HG03159 (cell line): ENCODE results near the gene C10orf95.
"Not testable (repeated sequence)": the region's sequence is repeated elsewhere in the genome, so short reads cannot be mapped to it uniquely, and the experiment has no call there.

ENCODE experiments used
- ATAC-seq: cut with Tn5 transposase; IDR thresholded peaks from one replicate; pipeline ENCODE4 v1.9.1; 2021; ENCODE audit warnings: mild to moderate bottlenecking, moderate library complexity; ENCODE audit not compliant: unreplicated experiment

The C10orf95 gene, protein sequence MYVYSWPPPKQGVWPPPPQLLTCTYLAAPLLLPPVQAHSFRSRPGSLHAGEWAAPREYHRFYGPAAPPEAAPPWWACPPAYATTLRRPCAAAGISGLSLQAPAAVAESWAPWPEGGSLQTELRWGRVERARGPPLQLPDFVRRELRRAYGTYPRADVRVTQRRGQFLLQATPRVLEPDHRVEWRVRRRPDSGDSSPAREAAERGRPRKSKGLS

DNA sequence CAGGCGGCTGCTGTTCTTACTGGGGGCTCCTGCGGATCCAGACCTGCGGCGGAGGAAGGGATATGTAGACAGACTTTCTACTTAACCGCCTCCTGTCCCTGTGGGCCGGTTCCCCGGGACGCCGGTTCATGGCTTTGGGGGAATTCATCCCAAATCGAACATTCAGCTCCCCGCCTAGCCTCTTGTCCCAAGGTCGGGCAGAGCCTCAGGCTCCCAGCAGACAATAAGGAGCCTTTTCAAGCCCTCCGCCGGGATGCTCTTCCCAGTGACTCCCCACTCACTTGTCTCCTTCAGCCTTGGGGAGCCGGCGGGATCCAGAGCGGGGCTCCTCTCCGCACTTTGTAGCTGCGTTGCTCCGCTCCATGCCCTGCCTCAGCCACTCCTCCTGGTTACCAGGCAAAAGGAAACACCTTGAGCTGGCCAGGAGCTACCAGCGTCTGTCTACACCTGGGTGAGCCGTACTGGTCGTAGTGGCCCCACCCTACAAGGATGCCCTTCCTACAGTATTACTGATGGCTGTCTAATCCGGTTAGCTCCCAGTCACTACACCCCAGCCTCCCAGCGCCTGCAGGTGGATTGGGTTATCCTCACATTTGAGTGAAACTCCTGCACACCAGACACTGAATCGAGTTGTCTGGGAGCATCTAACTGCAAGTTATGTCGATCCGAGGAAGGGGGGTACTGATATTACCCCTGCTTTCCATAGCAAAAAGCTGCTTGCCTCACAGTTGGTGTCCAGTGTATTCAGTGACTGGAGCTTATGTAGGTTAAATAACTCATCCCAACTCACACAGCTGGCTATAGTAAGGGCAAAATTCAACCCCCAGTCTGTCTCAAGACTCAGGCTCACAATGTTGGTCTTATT is at the start of gene C10orf95:
Gene C10orf95, minus strand, starts transcription at position 439 of the 865 bp plus-strand sequence. CDS start 450 bp downstream, outside the sequence.
- ATAC-seq, result no peak

DNA sequence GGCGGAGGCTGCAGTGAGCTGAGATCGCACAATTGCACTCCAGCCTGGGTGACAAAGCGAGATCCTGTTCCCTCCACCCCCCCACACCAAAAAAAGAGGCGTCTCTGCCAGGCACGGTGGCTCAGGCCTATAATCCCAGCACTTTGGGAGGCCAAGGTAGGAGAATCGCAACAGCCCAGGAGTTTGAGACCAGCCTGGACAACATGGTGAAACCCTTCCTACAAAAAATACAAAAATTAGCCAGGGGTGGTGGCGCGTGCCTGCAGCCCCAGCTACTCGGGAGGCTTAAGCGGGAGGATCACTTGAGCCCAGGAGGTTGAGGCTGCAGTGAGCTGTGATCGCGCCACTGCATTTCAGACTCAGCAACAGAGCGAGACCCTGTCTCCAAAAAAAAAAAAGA is 49.3 kb upstream of the C10orf95 start:
- ATAC-seq, result not testable (repeated sequence)

DNA sequence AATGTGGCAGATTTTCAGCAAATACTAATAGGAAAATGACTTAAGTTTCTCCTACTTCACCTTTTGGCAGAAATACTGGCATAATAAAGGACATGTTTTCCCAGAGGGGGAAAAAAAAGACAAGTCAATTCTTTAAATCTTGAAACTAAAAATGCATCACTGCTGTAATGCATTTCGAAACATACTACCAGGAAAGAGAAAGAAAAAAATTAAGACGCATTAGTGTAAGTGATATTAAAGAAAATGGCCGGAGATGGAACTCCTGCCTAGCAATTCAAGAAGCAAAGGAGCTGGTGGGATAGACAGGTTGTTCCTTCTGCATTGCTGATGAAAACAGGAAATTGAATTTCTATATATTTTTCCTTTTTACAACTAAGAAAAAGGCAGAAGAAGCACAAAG is 48.0 kb upstream of the C10orf95 start:
- ATAC-seq, result no peak

DNA sequence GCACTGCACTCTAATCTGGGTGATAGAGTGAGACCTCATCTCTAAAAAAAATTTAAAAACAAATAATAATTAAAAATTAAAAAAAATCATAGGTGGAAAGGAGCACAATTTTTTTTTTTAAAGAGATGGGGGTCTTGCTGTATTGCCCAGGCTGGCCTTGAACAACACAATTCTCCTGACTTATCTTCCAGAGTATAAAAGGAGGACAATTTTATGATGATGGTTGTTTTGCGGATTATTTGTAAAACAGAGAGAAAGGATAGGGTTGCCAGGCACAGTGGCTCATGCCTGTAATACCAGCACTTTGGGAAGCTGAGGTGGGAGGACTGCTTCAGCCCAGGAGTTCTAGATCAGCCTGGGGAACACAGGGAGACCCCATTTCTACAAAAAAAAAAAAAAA is 46.2 kb upstream of the C10orf95 start:
- ATAC-seq, result no peak

DNA sequence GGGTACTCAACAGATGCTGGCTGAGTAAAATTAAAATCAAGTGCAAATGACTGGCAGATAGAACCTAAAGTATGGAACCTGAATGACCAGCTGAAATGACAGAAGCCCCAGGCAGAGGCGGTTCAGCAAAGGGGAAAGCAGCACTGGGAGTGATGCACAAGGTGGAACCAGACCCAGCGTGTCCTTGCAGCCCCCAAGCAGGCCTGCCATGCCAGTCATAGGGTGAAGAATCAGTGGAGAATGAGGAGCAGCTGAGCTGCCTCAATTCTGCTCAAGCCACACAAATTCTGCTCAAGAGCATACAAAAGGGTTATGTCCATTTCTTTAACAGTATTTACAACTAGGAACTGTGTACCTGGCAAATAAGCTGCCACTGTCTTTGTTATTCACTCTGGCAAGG is 42.4 kb upstream of the C10orf95 start:
- ATAC-seq, result no peak

DNA sequence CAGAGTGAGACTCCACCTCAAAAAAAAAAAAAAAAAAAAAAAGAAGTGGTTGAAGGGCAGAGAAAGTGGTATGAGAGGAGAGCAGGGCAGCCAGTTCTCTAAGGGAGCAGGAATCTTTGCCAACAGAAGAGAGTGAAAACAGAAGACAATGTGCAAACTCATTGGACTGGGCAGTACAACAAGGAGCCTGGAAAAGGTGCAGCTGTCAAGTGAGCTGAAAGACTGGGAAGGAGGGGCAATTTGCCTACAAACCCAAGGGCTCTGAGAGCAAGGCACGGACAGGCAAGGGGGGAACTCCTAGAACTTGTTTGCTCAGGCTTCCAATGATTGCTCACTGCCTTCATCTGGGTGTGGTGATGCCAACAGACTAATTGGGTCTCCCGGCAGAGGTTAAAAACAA is 41.6 kb upstream of the C10orf95 start:
- ATAC-seq, result no peak

DNA sequence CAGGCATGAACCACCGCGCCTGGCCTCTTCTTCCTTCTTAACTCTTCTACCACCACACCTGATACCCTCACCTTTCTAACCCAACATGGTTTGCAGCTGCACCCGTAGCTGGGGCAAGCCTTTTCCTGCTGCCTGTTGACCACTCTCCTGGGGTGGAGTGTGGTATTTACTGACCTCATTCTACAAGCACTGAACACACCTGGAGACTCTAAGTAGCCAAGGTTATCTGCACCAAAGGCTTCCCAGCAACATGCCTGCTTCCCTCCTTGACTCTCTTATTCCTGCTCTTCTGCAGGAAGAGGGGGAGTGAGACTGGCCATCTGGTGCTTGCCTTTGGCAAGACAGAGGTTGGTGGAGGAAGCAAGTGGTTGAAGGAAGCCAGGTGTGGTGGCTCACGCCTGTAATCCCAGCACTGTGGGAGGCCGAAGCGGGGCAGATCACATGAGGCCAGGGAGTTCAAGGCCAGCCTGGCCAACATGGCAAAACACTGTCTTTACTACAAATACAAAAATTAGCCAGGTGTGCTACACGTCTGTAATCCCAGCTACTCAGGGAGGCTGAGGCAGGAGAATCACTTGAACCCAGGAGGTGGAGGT is 41.1 kb upstream of the C10orf95 start:
- no peak for ATAC-seq

DNA sequence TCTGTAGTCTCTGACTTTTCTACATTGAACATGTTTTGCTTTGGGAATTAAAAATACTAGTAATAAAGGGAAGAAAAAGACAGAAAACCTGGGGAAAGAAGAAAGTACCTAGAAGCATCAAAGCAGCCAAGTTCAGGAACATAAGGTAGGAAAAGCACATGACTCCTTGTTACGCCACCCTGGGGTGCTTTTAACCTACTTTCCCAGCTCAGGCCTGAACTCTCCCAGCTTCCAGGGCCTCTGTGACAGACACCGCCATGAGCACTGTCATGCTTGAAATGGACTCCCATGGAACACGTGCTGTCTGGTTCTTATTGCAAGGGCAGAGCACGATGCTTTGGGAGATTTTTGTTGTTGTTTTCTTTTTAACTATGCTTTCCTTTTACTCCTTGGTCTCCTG is 39.8 kb upstream of the C10orf95 start:
- no peak for ATAC-seq

DNA sequence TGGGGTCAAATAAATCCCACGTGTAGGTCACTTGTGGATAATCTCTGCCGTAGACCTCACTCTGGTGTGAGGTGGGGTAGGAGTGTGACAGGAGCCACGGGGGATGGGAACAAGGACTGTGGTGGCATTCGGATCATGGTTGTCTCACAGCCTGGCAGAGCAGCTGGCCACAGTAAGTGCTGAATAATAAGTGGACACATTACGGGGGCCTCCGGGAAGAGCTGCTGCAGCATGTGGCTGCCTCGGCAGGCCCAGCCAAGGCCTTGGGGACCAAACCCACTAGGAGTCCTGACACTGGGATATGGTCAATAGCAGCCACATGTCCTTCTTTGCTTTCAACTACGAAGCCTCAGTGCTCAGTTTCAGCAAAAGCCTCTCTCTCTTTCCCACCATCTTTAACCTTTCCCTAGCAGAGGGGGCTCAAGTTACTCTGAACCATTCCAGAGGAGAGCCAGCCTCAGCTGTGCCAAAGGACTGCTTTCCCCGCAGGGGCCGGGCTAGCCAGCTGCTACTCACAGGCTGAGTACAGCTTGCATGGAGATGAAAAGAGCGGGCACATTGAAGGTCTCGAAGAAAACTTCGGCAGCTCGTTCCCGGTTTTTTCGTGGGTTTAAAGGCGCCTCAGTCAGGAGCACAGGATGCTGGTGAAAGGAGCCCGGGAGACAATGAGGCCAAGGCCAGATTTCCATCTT is 33.9 kb upstream of the C10orf95 start:
- ATAC-seq, result no peak

DNA sequence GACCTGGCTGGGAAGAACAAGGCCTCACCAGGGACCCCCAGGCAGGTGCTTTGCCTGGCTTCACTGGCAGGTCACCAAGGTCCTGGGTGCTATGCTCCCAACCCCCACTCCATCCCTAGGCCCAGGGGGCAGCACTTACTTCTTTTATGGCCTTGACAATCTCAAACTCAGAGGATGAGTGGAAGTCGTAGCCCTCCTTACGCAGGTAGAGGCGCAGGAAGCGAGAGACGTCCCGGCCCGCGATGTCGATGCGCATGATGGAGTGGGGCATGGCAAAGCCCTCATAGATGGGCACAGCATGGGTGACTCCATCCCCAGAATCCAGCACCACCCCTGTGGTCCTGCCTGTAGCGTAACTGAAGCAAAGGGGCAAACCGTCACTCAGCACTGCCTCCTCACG is 32.7 kb upstream of the C10orf95 start:
- no peak for ATAC-seq

DNA sequence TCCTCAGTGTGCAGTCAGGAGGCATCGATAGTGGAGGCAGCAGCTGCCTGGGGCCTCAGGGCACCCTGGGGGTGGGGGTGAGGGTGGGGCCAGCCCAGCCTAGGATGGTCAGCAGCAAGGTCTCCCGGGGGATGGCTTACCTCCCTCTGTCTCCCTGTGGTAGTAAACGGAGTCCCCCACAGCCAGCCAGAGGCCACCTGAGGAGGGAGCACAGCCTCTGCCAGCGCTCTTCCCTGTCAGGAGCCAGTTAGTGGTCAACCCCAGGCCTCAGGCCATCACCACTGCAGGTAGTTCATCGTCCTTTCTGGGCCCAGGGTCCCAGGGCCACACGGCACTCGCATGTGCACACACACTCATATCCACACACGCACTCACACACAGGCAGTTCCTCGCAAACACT is 29.1 kb upstream of the C10orf95 start:
- ATAC-seq, result no peak

DNA sequence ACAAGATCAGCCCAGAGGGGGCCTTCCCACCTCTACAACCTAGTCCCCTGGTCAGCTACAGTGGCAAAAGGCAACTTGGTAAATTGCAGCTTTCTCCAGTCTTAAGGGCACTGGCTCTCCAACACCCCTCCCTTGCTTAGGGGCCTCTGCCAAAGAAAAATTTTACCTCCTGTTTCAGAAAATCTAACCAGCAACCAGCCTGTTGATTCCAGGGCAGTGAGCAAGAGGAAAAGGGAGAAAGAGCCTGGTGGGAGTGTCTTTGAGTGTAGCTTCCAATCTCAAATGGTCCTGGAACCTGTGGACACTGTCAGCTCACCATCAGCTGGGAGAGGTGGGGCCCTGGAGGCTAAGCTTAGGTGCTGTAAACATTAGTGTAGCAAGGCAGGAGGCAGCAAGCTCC is 28.3 kb upstream of the C10orf95 start:
- ATAC-seq, result no peak

DNA sequence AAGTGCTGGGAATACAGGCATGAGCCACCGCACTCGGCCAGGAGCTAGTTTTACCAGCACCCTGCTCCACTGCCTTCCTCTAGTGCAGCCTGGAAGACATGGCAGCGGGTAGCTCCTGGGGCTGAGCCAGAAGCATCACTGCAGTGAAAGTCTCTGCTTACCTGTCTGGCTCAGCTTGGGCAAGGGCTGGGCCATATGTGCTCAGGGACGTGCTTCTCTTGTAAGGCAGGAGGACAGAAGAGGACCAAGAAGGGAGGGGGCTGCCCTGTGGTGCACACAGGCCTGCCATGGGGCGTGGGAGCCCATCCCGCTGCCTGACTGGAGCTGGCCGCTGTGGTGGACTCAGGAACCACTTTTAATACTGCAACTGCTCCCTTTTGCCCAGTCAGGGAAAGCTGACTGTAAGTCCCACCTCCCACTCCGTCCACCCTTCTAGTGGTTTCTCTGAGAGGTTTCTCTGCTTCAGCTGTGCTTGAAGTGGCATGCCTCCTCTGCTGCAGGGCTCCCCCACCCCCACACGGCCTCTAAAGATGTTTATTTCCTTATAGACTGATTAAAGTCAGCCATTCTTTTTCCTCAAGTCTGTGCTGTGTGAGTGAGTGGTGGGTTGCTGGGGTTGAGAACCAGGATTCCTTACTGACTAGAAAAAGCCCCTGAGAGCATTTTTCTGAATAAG is 25.3 kb upstream of the C10orf95 start:
- ATAC-seq, result no peak

DNA sequence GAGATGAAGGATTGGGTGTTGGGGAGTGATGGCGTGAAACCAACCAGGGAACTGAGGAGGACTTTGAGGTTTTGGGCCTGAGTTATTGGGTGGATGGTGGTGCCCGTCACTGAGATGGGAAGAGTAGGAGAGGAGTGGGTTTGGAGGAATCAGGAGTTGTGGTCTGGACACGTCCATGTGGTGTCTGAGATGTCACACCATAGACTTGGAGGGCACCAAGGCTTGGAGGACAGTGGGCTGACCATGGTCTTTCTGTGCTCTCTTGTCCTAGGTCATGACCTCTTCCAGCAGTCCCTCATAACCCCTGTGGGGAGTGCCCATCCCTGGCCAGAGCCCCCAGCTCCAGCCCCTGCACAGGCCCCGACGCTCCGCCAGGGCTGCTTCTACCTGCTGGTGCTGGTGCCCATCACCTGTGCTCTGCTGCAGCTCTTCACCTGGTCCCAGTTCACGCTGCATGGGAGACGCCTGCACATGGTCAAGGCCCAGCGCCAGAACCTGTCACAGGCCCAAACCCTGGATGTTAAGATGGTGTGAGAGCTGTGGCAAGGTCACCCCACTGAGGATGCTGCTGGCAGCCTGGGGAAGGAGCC is 24.2 kb upstream of the C10orf95 start:
- no peak for ATAC-seq

DNA sequence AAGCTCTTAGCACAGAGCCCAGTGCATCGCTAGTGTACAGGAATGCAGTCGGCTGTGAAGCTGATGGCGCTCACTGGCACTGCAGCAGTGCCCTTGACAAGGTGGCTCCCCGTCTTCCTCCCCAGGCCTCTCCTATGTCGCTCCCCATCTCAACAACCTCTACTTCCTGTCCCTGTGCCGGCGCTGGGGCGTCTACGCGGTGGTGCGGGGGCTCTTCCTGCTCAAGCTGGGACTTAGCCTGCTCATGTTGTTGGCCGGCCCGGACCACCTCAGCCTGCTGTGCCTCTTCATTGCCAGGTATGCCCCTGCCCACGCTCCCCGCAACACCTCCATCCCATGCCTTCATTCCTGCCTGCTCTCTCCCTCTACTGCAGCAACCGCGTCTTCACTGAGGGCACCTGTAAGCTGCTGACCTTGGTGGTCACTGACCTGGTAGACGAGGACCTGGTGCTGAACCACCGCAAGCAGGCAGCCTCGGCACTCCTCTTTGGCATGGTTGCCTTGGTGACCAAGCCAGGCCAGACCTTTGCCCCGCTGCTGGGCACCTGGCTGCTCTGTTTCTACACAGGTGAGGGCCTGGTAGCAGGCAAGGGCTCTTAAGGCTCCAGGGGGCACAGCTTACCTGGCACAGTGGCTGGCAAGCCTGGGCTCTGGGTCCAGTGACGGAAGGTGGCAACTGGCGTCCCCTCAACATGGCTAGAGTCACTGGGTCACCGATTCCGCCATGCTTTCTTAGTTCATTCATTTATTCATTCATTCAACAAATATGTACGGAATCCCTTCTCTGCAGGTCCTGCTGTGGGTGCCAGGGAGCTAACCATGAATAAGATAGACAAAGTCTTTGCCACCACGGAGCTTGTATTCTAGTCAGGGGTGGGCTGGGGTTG is 22.3 kb upstream of the C10orf95 start:
- ATAC-seq, result no peak

DNA sequence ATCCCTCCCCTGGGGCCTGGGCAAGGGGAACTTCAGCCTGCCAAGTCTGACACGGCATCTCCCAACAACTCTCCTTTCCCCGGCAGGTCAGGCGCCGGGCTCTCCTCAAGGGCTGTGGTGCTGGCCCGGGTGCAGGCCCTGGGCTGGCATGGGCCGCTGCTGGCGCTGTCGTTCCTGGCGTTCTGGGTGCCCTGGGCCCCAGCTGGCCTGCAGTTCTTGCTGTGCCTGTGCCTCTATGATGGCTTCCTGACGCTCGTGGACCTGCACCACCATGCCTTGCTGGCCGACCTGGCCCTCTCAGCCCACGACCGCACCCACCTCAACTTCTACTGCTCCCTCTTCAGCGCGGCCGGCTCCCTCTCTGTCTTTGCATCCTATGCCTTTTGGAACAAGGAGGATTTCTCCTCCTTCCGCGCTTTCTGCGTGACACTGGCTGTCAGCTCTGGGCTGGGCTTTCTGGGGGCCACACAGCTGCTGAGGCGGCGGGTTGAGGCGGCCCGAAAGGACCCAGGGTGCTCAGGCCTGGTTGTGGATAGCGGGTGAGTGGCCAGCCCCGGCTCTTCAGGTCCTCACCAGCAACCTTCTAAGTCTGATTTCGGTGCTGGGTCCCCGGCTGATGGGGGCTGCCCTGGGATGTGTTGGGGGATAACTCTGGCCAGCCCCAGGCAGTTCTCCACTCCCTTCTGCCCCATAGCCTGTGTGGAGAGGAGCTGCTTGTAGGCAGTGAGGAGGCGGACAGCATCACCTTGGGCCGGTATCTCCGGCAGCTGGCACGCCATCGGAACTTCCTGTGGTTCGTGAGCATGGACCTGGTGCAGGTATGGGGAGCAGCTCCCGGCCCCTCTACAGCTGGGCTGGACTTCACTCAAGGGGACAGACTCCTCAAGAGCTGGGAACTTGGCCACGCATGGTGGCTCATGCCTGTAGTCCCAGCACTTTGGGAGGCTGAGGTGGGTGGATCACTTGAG is 19.5 kb upstream of the C10orf95 start:
- ATAC-seq, result no peak

DNA sequence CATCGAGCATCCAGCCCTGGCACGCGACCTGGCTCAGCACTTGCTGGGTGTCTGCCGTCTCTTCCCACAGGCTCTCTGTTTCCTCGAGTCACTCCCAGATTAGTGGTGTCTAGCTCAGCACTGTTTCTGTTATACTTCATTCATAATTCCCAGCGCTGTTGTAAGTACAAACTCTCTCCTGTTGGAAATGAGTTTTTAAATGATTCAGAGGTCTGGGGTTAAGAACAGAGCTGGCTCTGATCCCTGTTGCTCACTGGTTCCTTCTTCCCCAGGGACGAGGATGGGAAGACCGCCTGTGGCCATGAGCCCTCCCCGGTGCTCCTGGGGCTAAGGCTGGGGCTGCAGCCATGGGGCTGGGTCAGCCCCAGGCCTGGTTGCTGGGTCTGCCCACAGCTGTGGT is 17.3 kb upstream of the C10orf95 start:
- no peak for ATAC-seq

DNA sequence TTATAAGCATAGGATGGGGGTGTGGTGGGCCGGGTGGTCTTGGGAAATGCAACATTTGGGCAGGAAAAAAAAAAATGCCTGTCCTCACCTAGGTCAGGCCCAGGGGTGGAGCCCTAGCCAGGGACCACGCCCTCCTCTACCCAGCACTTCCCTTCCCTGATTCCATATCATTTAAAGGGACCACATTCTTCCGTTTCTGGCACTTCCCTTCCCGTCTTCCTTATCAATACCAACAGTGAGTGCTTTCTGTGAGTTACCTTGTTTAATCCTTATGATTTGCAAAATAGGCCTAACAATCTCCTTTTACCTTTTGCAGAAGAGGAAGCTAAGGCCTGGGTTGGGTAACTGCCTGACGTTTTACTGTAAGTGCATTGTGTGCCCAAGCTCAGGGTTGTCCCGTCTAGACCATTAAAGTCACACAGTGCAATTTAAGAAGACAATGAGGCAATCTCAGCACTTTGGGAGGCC is 16.7 kb upstream of the C10orf95 start:
- ATAC-seq, result no peak
